Measurements from ENCODE around the gene ECHDC3.

DNA sequence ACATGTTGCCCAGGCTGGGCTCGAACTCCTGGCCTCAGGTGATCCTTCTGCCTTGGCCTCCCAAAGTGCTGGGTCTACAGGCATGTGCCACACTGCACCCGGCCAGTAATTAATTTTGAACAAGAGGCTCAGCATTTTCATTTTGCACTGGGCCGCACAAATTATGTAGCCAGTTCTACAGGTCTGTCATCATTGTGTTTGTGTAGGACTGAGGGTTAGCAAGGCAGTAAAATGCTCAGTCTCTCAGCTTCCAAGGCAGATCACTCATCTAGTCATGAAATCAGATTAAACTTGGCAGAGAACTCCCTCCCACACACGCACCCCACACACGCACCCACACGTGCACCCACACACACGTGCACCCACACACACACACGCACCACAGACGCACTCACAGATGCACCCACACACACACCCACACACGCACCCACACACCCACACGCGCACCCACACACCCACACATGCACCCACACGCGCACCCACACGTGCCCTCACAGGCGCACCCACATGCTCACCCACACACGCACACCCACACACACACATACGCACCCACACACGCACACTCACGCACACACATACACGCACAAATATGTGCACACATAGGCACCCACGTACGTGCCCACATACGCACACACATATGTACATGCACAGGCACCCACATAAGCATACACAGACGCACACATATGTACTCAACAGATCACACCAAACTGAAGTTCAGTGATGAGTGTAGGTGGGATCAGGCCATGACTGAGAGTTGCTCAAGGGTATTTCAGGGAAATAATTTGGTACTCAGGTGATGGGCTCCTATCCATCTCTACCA lies 53.1 kb downstream of the ECHDC3 start:
- TF ChIP-seq, protein P1, sequence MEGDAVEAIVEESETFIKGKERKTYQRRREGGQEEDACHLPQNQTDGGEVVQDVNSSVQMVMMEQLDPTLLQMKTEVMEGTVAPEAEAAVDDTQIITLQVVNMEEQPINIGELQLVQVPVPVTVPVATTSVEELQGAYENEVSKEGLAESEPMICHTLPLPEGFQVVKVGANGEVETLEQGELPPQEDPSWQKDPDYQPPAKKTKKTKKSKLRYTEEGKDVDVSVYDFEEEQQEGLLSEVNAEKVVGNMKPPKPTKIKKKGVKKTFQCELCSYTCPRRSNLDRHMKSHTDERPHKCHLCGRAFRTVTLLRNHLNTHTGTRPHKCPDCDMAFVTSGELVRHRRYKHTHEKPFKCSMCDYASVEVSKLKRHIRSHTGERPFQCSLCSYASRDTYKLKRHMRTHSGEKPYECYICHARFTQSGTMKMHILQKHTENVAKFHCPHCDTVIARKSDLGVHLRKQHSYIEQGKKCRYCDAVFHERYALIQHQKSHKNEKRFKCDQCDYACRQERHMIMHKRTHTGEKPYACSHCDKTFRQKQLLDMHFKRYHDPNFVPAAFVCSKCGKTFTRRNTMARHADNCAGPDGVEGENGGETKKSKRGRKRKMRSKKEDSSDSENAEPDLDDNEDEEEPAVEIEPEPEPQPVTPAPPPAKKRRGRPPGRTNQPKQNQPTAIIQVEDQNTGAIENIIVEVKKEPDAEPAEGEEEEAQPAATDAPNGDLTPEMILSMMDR (IDR thresholded peaks at IDR 0.05; ENCODE audit: low read depth, low read length) = no peak
- TF ChIP-seq EZH2phosphoT487 (IDR thresholded peaks at IDR 0.05; ENCODE audit: low read depth) = no peak

Measured in OCI-LY3 (cell line).